D721Med (cell line): ENCODE results near the gene UBL4A.
A peak's percentile ranks its signal among the peaks of the same experiment; 100 is the strongest.

Experiments used
- DNase-seq: peaks from one replicate; pipeline ENCODE4 v3.0.0; 2011; ENCODE audit warnings: low spot score; ENCODE audit not compliant: insufficient read length
- FAIRE-seq: peaks from 2 replicates; lab custom pipeline; 2011; peaks lifted over from hg19 to GRCh38; lab: Jason Lieb, UNC
- TF ChIP-seq, protein P1 (sequence below): IDR thresholded peaks from 2 replicates; pipeline ENCODE4 v1.5.1; 2012; ENCODE audit warnings: mild to moderate bottlenecking, control low read depth; ENCODE audit not compliant: insufficient read depth; ENCODE audit errors: missing control alignments

The UBL4A gene

GRCh38 chrX:154481911-154482601 lies 4.4 kb downstream of the UBL4A start:
- no peak for FAIRE-seq
- TF ChIP-seq, protein P1, sequence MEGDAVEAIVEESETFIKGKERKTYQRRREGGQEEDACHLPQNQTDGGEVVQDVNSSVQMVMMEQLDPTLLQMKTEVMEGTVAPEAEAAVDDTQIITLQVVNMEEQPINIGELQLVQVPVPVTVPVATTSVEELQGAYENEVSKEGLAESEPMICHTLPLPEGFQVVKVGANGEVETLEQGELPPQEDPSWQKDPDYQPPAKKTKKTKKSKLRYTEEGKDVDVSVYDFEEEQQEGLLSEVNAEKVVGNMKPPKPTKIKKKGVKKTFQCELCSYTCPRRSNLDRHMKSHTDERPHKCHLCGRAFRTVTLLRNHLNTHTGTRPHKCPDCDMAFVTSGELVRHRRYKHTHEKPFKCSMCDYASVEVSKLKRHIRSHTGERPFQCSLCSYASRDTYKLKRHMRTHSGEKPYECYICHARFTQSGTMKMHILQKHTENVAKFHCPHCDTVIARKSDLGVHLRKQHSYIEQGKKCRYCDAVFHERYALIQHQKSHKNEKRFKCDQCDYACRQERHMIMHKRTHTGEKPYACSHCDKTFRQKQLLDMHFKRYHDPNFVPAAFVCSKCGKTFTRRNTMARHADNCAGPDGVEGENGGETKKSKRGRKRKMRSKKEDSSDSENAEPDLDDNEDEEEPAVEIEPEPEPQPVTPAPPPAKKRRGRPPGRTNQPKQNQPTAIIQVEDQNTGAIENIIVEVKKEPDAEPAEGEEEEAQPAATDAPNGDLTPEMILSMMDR: no peak
- no peak for DNase-seq

DNA sequence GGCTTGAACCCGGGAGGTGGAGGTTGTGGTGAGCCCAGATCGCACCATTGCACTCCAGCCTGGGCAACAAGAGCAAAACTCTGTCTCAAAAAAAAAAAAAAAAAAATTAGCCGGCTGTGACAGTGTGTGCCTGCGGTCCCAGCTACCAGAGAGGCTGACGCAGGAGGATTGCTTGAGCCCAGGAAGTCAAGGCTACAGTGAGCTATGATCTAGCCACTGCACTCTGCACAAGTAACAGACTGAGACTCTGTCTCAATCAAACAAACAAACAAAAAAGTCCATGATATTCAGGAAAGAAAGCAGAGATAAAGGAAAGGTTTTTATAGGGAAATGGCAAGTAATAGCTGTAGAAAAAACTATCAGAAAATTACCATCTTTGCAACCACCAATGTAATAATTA lies 5.2 kb downstream of the UBL4A start:
- TF ChIP-seq, protein P1: no peak
- FAIRE-seq: no peak
- no peak for DNase-seq

GRCh38 chrX:154478728-154479622 lies 7.4 kb downstream of the UBL4A start, which contains the start of gene LAGE3:
LAGE3 (minus strand) TSS chrX:154479281; CDS start chrX:154478915, 366 bp downstream.
- DNase-seq (peak; percentile 69), FAIRE-seq (no peak)
- TF ChIP-seq, protein P1: no peak

- TF ChIP-seq, protein P1: no peak
- FAIRE-seq (no peak), DNase-seq (no peak)
Measured at GRCh38 chrX:154477891-154478477, 8.4 kb downstream of the UBL4A start.

GRCh38 chrX:154476821-154477220 lies 9.6 kb downstream of the UBL4A start:
- TF ChIP-seq, protein P1: no peak
- FAIRE-seq (no peak), DNase-seq (no peak)

DNA sequence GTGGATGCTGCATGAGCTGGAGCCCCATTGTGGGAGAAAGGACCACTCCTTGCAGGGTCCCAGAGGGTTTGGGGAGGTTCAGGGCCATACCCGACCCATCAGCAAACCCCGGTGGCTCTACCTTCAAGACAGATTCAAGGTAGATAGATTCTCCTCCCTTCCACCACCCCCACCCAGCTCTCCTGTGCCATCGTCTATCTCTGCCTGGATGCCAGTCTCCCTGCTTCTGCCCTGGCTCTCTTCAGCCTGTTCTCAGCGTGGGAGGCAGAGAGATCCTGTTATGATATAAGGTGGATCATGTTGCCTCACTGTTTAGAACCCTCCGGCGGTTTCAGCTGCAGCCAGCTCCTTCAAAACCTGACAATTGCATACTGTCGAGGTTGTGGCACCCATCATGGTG lies 12.7 kb downstream of the UBL4A start:
- TF ChIP-seq, protein P1: no peak
- no peak for DNase-seq
- FAIRE-seq: no peak
